Smooth muscle cell (in vitro differentiated cells): ENCODE measurements around the gene GAMT. TPM values are rescaled to one million over a fixed set of nuclear protein-coding genes. Genes with fewer than 3 reads are reported as not detected.

Source experiments
- DNase-seq: peaks from one replicate; lab custom pipeline; 2025; ENCODE audit not compliant: unreplicated experiment; lab: John Stamatoyannopoulos, UW
- H2AFZ ChIP-seq: fragments of 200-600 bp; sonication (generic); 2 replicates; pipeline ENCODE4 v1.6.0; 2016; ENCODE audit warnings: antibody characterized with exemption, low read depth, mild to moderate bottlenecking
- H3F3A ChIP-seq: fragments of 200-600 bp; sonication (generic); 2 replicates; pipeline ENCODE4 v1.6.0; 2017; ENCODE audit warnings: antibody characterized with exemption, low read depth
- H3K27ac ChIP-seq: fragments of 200-600 bp; sonication (generic); 2 replicates; pipeline ENCODE4 v1.5.1; 2016; ENCODE audit warnings: low read depth, mild to moderate bottlenecking
- H3K27me3 ChIP-seq: fragments of 200-600 bp; sonication (generic); 2 replicates; pipeline ENCODE4 v1.6.1; 2016; ENCODE audit warnings: low read depth, mild to moderate bottlenecking
- H3K36me3 ChIP-seq: fragments of 200-600 bp; sonication (generic); 2 replicates; pipeline ENCODE4 v1.5.1; 2016; ENCODE audit warnings: low read depth
- H3K4me1 ChIP-seq: fragments of 200-600 bp; sonication (generic); 2 replicates; pipeline ENCODE4 v1.5.1; 2016; ENCODE audit warnings: low read depth
- H3K4me2 ChIP-seq: fragments of 200-600 bp; sonication (generic); 2 replicates; pipeline ENCODE4 v1.6.0; 2016; ENCODE audit warnings: mild to moderate bottlenecking
- H3K4me3 ChIP-seq: fragments of 200-600 bp; sonication (generic); 2 replicates; pipeline ENCODE4 v1.5.1; 2016; ENCODE audit warnings: mild to moderate bottlenecking
- H3K79me2 ChIP-seq: fragments of 200-600 bp; sonication (generic); 2 replicates; pipeline ENCODE4 v1.6.0; 2016; ENCODE audit warnings: low read depth, mild to moderate bottlenecking
- H3K9ac ChIP-seq: fragments of 200-600 bp; sonication (generic); 2 replicates; pipeline ENCODE4 v1.6.0; 2016; ENCODE audit warnings: low read depth
- H3K9me3 ChIP-seq: fragments of 200-600 bp; sonication (generic); replicated peaks from 2 replicates; pipeline ENCODE4 v1.5.1; 2016; ENCODE audit warnings: low read depth
- H4K20me1 ChIP-seq: fragments of 200-600 bp; sonication (generic); 2 replicates; pipeline ENCODE4 v1.6.0; 2016; ENCODE audit warnings: low read depth
- WGBS: methylation state at CpG from one replicate; pipeline ENCODE4 v1.1.7; 2016; ENCODE audit warnings: low lambda C conversion rate; 5-methylcytosine and 5-hydroxymethylcytosine counted together
- polyA plus RNA-seq: library from polyadenylated mRNA; unstranded; fragments of >200 nt; fragmentation: Nextera tagmentation; extraction: Ambion mirVana; gene quantifications from 2 replicates; pipeline ENCODE4 v1.2.1, GENCODE V29; 2016
- total RNA-seq: library from RNA; depleted of rRNA; stranded (reverse); fragments of >200 nt; gene quantifications from 2 replicates; pipeline ENCODE4 v1.2.3, GENCODE V29; 2014
- TF ChIP-seq, protein P1 (sequence below): fragments of 200-600 bp; sonication (generic); IDR thresholded peaks from 2 replicates; pipeline ENCODE4 v1.5.1; 2017; ENCODE audit warnings: borderline replicate concordance, mild to moderate bottlenecking, antibody characterized with exemption; ENCODE audit not compliant: insufficient read depth, poor library complexity, severe bottlenecking

Gene GAMT
- total and polyA plus RNA-seq, 2 experiments from 2014 or later, result 22.3 to 35.2 TPM

- TF ChIP-seq, protein P1, sequence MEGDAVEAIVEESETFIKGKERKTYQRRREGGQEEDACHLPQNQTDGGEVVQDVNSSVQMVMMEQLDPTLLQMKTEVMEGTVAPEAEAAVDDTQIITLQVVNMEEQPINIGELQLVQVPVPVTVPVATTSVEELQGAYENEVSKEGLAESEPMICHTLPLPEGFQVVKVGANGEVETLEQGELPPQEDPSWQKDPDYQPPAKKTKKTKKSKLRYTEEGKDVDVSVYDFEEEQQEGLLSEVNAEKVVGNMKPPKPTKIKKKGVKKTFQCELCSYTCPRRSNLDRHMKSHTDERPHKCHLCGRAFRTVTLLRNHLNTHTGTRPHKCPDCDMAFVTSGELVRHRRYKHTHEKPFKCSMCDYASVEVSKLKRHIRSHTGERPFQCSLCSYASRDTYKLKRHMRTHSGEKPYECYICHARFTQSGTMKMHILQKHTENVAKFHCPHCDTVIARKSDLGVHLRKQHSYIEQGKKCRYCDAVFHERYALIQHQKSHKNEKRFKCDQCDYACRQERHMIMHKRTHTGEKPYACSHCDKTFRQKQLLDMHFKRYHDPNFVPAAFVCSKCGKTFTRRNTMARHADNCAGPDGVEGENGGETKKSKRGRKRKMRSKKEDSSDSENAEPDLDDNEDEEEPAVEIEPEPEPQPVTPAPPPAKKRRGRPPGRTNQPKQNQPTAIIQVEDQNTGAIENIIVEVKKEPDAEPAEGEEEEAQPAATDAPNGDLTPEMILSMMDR, result no peak
- H3K9ac ChIP-seq, result no peak overlapping the region
- no peaks in the 10 kb centered on the region for H3K4me1 ChIP-seq
- H3F3A ChIP-seq, result no peaks in the 10 kb centered on the region
- no peaks in the 10 kb centered on the region for H3K36me3 ChIP-seq
- H3K4me3 ChIP-seq, result no peak overlapping the region
- no peak for DNase-seq
- H3K9me3 ChIP-seq, result no peaks in the 10 kb centered on the region
- H2AFZ ChIP-seq, result no peak overlapping the region
- 96% methylated on average over 24 of the region's 24 CpGs for WGBS
- H3K79me2 ChIP-seq, result peaks cover 65% of the 10 kb centered on the region
- H3K4me2 ChIP-seq, result no peak overlapping the region
- H3K27me3 ChIP-seq, result no peaks in the 10 kb centered on the region
- peaks cover 89% of the 10 kb centered on the region for H4K20me1 ChIP-seq
- no peak overlapping the region for H3K27ac ChIP-seq
Measured at GRCh38 chr19:1422943-1423342, 21.6 kb upstream of the GAMT start.

GRCh38 chr19:1422360-1422759, 21.0 kb upstream of the GAMT start:
- DNase-seq, result no peak
- H3K9ac ChIP-seq, result no peak overlapping the region
- no peaks in the 10 kb centered on the region for H3K4me1 ChIP-seq
- H3K4me2 ChIP-seq, result no peak overlapping the region
- H3K9me3 ChIP-seq, result no peaks in the 10 kb centered on the region
- H4K20me1 ChIP-seq, result peaks cover 91% of the 10 kb centered on the region
- H3K36me3 ChIP-seq, result no peaks in the 10 kb centered on the region
- 83% methylated on average over 16 of the region's 16 CpGs for WGBS
- peaks cover 71% of the 10 kb centered on the region for H3K79me2 ChIP-seq
- peaks cover 4% of the 10 kb centered on the region for H3F3A ChIP-seq
- H3K27ac ChIP-seq, result no peak overlapping the region
- H3K27me3 ChIP-seq, result no peaks in the 10 kb centered on the region
- no peak overlapping the region for H2AFZ ChIP-seq
- no peak overlapping the region for H3K4me3 ChIP-seq
- TF ChIP-seq, protein P1, result no peak

GRCh38 chr19:1421958-1422305, 20.6 kb upstream of the GAMT start:
- no peak overlapping the region for H3K4me2 ChIP-seq
- H3F3A ChIP-seq, result peaks cover 6% of the 10 kb centered on the region
- H3K4me1 ChIP-seq, result peaks cover 2% of the 10 kb centered on the region
- H3K36me3 ChIP-seq, result no peaks in the 10 kb centered on the region
- no peak overlapping the region for H3K27ac ChIP-seq
- peaks cover 91% of the 10 kb centered on the region for H4K20me1 ChIP-seq
- H2AFZ ChIP-seq, result no peak overlapping the region
- peaks cover 76% of the 10 kb centered on the region for H3K79me2 ChIP-seq
- TF ChIP-seq, protein P1, result no peak
- 88% methylated on average over 22 of the region's 22 CpGs for WGBS
- DNase-seq, result no peak
- H3K9me3 ChIP-seq, result no peaks in the 10 kb centered on the region
- no peak overlapping the region for H3K4me3 ChIP-seq
- no peak overlapping the region for H3K9ac ChIP-seq
- no peaks in the 10 kb centered on the region for H3K27me3 ChIP-seq

GRCh38 chr19:1421218-1421957, 20.0 kb upstream of the GAMT start:
- H3K4me1 ChIP-seq, result peaks cover 7% of the 10 kb centered on the region
- H3K27ac ChIP-seq, result no peak overlapping the region
- no peaks in the 10 kb centered on the region for H3K36me3 ChIP-seq
- no peaks in the 10 kb centered on the region for H3K27me3 ChIP-seq
- 97% methylated on average over 37 of the region's 37 CpGs for WGBS
- no peak overlapping the region for H3K4me2 ChIP-seq
- H3K79me2 ChIP-seq, result peaks cover 81% of the 10 kb centered on the region
- no peak overlapping the region for H3K4me3 ChIP-seq
- no peak for DNase-seq
- TF ChIP-seq, protein P1, result no peak
- H4K20me1 ChIP-seq, result peaks cover 91% of the 10 kb centered on the region
- H3K9ac ChIP-seq, result no peak overlapping the region
- H2AFZ ChIP-seq, result no peak overlapping the region
- H3F3A ChIP-seq, result peaks cover 11% of the 10 kb centered on the region
- no peaks in the 10 kb centered on the region for H3K9me3 ChIP-seq
